SH-SY5Y (cell line): Measurements from ENCODE around the gene ETV6.

Experiments
- GATA2 ChIP-seq: IDR thresholded peaks from 2 replicates; pipeline ENCODE4 v1.6.1; 2011; ENCODE audit warnings: mild to moderate bottlenecking, low read depth, low read length
- GATA3 ChIP-seq: IDR thresholded peaks from 2 replicates; pipeline ENCODE4 v1.6.1; 2011; ENCODE audit warnings: low read depth, mild to moderate bottlenecking, low read length, moderate library complexity

- TF ChIP-seq GATA2, result no peak
- TF ChIP-seq GATA3, result no peak
Observed at GRCh38 chr12:11863478-11863906, 214.0 kb downstream of the ETV6 start.
